HG02973 (cell line): ENCODE data around the gene DBNL.

Experiments
- ATAC-seq: cut with Tn5 transposase; IDR thresholded peaks from one replicate; pipeline ENCODE4 v1.9.1; 2021; ENCODE audit warnings: moderate library complexity; ENCODE audit not compliant: unreplicated experiment

Gene DBNL

DNA sequence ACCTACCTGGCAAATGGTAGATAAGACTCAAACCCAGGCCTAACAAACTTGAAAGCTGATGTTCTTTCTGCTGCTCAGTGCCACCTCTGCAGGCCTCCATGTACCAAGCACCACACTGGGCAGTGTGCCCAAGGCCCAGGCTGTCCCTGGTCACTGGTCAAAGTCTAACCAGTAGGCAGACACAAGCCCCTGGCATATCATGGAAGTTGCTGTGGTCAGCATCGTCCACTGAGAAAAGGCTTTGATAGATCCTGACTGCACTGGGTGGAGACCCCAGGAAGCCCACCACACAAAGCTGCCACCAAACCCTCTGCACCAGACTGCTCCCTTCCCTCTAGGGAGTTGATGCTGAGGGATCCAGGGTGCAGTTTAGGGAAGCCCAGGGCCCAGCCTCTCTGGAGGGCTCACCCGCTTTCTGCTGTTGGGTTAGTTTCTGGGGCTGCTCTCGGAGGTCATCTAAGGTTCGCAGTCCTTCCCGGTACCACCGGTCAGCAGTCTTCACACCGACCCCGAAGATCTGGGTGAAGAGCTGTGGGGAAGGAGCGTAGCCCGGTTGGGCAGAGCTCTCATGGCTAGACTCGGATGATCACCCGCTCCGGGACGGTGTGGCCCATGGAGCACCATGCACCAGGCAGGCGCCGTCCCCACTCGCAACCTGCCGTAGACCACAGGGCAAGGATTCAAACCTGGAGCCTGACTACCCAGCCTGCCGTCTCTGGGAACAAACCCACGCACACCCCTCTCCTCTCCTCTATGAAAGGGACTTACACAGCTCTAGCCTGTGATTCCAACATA lies 31.8 kb downstream of the DBNL start:
- no peak for ATAC-seq

DNA sequence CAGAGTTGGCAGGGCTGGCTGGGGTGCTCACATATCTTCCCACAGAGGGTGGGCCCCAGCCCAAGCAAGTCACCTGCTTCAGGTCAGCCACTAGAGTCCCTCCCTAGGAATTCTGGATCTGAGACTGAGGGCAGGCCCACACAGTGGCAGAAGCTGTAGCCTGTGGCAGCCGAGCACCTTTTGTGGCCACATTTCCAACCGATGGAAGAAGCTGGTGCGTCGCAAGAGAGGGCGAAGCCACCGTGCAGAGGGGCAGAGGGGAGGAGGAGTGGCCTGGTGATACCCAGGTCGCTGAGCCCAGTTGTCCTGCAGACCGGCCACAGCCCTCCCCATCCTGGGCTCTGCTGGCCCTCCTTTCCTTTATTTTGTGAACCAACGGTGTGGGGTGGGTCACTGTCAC lies 32.6 kb downstream of the DBNL start:
- ATAC-seq, result no peak

DNA sequence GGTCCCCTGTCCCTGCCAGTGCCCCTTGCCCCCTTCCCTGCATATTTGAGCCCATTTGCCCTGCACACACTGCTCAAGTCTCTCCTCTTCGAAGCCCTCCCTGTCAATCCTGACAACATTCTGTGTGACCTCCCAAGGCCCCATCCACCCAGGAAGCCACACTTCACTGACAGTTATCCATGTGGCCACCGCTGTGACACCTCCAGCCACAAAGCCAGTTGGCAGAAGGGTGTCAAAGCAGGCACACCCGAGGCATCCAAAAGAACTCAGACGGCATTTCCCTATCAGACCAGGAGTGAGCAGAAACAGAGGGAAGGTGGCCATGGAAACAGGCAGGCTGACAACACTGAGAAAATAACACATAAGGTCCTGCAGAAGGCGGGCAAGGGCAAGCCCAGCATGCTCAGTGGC lies 33.2 kb downstream of the DBNL start:
- ATAC-seq, result no peak

GRCh38 chr7:44078521-44078920 lies 34.0 kb downstream of the DBNL start:
- ATAC-seq, result no peak

DNA sequence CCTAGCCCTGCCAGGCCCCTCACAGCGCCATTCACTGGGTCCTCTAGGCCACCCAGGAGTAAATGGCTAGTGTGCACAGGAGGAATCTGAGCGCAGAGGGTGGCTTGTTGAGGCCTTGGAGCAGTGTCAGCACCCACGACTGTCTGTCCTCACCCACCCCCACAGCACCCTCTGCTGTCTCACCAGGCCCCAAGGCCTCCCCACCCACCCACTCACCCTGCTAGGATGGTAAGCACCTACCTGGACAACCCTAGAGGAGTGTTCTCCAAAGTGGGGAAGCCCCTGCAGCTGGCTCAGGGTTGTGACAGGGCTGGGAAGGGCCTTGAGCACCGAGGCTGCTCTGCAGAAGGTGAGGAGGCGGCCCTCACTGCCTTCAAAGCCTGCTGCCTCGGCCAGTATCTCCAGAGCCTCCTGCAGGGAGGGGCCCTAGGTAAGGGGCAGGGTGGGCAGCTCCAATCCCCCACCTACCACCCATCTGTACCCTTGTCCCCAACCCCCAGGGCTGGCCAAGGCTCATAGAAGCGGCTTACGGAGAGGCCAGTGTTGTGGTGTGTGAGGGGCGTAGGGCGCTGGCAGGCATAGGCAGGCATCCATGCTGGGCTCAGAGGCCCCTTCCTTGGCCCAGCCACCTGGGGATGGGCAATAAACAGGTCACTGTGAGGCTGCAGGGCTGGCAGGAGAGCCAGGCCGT lies 35.0 kb downstream of the DBNL start:
- ATAC-seq, result no peak

- no peak for ATAC-seq
Measured at GRCh38 chr7:44080118-44080517, 35.6 kb downstream of the DBNL start.

DNA sequence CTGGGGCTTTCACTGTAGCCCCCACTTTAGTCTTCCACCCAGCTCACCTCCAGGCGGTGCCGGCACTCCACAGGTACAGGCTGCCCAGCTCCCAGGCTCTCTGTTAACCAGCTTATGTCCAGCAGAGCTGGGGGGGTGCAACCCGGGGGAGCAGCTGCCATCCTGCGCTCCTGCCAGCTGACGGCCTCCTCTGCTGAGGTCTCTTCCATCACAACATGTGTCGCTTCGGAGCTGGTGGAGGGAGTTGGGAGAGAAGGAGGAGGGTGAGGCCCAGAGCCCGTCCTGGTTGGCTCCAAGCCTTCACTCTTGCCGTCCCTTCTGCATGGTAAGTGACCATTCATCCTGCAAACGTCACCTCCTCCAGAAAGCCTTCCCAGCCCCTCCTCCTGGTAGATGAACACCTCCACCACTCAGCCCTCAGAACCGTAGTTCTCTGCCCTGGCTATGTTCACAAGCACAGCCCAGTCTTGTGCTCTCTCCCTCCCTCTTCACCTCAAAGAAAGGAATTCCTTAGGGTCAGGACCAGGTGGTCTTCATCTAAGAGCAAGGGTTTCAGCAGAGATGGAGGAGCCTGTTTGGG lies 36.3 kb downstream of the DBNL start:
- no peak for ATAC-seq

GRCh38 chr7:44081266-44081748 lies 36.8 kb downstream of the DBNL start:
- ATAC-seq, result no peak

DNA sequence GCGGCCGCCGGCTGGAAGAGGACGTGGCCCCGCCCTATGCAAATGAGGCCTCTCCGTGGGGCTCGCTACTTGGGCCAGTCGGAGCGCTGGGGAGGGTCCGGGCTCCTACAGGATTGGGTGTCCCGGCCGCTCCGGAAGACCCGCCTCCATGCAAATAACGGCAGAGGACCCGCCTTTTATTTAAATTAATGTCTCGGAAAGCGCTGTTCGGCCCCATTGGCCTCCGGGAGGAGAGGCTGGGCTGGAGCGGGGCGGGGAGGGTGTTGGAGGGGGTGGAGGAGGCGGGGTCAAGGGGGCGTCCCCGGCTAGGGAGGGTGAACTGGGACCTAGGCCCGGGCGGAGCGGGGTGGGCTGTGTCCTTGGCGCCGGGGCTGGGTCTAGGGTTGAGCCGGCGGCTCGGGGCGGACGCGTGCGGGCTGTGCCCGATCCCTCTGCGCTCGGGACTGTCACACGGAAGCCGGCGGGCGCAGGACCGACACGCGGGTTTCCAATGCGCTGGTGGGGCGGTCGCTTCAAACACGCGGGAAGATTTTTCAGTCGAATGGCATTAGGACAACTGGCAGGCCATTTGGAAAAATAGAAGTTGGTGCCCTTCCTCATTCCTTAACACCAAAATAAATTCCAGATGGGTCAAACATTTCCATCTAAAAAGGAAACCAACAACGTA lies 38.2 kb downstream of the DBNL start:
- ATAC-seq, result peak; percentile 89

DNA sequence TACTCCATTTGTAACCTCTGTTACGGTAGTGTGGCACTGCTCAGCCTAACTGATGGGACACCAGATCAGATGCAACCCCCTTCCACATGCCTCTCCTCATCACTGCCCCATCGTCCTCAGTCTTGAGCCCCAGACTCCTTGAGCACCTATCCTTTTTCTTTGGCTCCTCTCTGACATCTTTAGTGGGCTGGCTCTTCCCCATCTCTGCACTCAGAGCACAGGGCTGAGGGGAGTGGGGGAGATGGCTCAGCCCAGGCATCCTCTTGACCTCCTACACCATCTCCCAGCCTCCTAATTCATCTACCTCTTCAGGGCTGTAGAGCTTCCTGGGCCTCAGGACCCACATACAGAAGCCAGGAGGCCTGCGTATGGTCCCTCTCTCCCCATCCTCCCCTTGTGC lies 39.3 kb downstream of the DBNL start:
- ATAC-seq, result no peak

DNA sequence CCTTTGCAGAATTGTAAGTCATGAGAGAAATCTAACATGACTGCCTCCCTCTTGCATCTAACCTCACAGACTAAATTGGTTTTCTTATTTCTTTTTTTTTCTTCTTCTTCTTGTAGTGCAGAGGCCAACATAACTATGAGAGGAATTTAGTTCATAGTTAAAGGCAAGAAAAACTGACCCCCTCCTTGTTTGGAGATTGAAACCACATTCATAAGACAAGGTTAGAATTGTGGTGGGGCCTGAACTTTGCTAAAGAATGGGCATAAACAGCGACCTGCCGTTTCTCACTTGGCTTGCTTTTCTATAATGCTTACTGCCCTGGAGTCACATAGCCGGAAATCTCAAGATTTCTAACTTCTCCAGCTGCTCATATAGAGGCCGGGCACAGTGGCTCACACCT lies 40.2 kb downstream of the DBNL start:
- ATAC-seq, result no peak

DNA sequence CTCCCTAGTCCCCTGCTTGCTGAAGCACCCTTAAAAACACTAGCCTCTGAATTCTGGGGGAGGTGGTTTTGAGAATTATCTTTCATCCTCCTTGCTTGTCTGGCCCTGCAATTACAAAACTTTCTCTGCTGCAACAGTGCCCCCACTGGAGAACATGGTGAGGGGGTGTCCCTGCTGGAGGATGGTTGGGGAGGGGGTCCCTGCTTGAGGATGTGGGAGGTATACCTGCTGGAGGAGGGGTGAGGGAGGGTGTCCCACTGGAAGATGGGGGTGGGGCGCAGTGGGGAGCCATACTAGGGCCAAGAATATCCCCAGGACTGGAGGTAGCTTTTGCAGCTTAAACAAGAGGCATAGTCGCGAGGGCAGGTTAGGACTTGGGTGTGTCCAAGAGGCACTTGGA lies 41.0 kb downstream of the DBNL start:
- no peak for ATAC-seq

DNA sequence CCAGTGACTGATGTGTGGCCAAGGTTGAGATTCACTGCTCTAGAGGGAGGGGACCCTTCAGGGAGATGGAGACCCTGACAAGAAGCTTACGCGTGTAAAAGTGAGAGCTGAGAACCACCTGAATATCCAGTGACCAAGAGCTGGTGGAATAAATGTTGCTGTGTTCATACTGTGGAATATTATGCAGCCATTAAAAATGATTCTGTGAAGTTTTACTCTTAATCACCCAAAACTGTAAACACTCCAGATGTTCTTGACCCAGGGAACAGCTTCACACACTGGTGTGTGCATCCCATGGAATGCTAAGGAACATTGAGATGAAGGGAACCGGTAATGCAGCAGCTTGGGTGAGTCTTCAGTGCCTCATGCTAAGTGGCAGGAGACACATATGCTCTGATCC lies 42.1 kb downstream of the DBNL start:
- no peak for ATAC-seq

DNA sequence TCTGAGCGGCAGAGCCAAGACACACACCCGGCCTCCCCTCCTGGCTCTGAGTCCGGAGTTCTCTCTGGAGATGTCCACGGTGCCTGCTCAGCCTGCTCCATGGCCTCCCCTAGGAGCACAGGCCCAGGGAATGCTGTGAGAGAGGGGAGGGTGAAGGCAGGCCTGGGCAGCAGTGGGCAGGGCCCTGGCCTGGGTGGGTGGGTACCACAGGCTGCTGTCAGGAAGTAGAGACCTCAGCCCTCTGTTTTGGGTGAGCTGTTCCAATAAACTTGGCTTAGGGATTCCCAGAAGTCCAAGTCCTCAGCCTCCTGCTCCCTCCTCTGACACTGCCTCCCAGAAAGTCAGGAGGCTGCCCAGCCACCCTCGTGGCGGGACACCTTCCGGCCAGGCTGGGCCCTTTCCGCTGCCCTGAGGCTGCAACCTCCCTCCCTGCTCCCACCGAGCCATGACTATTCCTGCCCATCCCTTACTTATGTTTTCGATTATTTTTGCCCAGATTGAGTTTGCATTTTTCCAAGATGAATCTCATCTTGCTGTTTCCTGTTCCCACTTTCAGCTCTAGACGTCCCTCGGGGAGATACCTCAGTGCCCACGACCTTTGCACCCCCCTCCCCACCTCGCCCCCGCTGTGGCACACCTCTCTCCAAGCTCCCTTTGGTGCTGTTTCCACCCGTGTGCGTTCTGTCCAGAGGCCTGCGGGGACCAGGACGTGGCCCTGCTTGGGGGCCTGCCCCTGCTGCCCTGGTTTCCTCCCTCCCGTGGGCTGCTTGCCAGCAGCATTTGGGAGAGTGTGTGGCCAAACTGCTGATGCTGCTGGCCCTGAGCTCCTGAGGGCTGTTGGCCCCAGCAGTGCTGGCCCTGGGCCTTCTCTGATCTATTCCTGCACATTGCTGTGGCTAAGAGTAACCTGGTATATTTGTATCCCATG lies 43.7 kb downstream of the DBNL start:
- no peak for ATAC-seq

- ATAC-seq, result no peak
Measured at GRCh38 chr7:44093102-44093641, 48.7 kb downstream of the DBNL start.

DNA sequence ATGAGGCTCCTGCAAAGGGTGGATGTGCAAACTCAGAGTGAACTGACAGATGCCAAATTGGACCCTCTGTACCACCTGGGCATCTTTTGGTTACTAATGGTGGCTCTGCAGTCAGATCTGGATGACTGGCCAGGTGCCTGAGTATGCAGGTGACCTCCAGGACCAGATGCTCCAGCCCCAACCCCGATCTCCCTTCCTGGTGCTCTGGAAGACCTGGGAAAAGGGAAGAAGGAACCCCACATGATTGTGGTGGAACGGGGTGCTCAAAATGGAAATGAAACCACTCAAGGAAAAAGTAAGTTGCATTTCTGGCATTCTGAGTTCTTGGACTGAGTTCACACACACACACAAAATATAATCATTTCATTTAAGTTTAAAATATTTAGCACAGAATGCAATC lies 49.9 kb downstream of the DBNL start:
- no peak for ATAC-seq

DNA sequence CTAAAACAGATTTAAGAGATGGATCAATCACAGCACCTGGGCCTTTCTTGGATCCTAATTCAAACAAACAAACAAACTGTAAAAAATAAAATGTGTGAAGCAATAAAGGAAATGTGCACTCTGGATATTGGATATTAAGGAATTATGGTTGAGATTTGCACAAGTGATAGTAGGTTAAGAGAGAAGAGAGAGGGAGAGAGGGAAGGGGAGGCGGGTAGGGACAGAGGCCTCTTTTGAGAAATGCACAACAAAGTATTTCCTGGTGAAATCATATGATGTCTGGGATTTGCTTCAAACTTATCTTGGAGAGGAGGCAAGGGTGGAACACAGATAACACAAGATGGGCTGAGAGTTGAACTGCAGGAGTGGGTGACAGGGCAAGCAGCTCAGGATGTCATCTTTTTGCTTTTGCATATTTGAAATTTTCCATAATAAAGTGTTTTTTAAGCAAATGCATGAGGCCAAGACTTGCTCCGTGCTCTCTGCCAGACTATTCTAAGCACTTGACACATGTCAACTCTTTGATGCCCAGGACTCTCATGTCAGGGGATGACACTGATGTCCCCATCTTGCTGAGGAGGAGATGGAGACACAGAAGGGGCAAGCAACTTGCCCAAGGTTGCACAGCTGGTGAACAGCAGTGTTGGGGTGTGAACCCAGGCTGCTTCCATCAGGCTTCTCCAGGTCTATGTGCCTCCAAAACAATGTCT lies 50.5 kb downstream of the DBNL start:
- no peak for ATAC-seq

- ATAC-seq, result no peak
Measured at GRCh38 chr7:44095781-44096180, 51.3 kb downstream of the DBNL start.

DNA sequence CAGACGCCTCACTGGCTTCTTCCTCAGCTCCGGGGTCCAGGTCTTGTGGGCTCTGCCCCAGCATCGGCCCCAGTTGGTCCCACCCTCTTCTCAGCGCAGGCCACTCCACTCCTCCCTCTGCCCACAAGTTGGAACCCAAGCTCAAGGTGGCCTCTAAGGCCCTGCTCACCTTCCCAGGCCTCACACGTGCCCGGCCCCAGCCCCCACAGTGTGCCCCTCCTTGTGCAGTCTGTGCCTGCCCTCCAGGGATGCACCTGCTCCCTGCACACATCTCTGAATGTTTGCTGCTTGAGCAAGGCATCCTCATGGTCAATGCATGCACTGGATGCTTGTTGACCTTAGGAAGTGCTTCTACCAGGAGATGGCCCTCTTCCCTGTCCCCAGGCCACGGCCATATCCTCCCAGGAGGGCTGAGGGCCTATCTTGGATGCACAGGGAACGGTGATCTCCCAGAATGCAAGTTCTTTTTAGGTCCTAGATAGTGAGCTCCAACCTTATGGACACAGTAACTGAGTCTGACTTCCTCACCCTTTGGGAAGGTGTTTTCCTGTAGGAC lies 51.9 kb downstream of the DBNL start:
- no peak for ATAC-seq
